Rectal smooth muscle tissue (tissue), 1 donor: ENCODE measurements around the gene DNAJC24.
"Not testable (repeated sequence)": the region's sequence is repeated elsewhere in the genome, so short reads cannot be mapped to it uniquely, and the experiment has no call there.

ENCODE experiments used
- H3K27ac ChIP-seq: one replicate; pipeline ENCODE4 v1.7.0; 2013; ENCODE audit warnings: low read depth, low read length, inconsistent platforms
- H3K27me3 ChIP-seq: one replicate; pipeline ENCODE4 v1.7.0; 2013; ENCODE audit warnings: low read length; ENCODE audit not compliant: control insufficient read depth, insufficient read depth
- H3K36me3 ChIP-seq: one replicate; pipeline ENCODE4 v1.7.0; 2013; ENCODE audit warnings: low read length; ENCODE audit not compliant: control insufficient read depth, insufficient read depth
- H3K4me1 ChIP-seq: one replicate; pipeline ENCODE4 v1.7.0; 2013; ENCODE audit warnings: low read length; ENCODE audit not compliant: control insufficient read depth, insufficient read depth
- H3K4me3 ChIP-seq: one replicate; pipeline ENCODE4 v1.7.0; 2013; ENCODE audit warnings: low read length
- H3K9ac ChIP-seq: one replicate; pipeline ENCODE4 v1.7.0; 2013; ENCODE audit warnings: low read length

The DNAJC24 gene, protein sequence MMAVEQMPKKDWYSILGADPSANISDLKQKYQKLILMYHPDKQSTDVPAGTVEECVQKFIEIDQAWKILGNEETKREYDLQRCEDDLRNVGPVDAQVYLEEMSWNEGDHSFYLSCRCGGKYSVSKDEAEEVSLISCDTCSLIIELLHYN

DNA sequence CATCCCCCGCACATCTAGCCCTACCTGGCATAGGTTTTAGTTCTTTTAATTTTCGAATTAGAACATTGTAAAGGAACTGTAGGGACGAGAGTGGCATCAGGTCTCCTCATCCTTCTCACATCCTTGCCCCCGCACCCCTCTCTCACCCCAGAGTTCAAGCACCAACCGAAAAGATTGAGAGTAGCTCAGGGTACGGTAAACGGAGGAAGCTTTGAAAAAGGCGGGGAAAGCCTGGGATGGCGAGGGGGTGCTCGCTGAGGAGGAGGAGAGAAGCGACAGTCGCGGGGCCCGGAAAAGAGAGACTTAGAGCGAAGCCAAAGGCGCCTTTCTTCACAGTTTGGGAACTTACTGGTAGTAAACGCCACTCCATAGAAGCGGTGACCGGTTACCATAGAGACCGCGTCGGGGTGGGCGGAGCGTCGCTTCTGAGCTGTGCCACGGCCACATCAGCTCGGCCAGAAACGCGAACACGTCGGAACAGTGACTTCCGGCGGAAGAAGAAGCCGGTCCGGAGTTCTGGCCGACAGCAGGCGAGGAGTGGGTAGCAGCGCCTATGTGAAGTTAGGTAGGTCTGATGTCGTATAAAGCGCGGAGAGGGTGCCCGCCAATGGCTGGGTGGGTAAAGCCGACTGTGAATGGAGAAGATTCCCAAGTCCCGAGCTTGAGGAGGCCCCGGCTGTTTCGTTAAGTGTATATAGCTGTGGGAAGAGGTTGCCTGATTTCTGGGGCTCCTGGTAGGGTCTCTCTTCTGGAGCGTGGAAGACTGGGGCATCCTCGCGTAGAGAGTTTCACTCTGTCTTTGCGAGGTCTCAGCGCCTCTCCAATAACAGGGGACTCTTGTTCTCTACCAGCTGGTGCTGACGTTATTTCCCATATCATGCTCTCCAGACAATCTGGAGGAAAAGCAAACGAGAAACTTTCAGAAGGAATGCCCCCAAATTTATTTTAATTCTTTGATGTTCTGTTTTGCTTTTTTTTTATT lies at the start of gene DNAJC24, which contains the start of gene DCDC1:
Gene DNAJC24 (plus strand): TSS at position 513 of the 982 bp plus-strand sequence. CDS start 889 bp downstream, outside the sequence.
Gene DCDC1 (minus strand): TSS at position 392 of the 982 bp plus-strand sequence. CDS start 41,459 bp downstream, outside the sequence.
- Histone ChIP-seq H3K4me3 (peak within 1 kb of the TSS; percentile 96), H3K9ac (peak within 1 kb of the TSS; percentile 76), H3K27me3 (no peaks in the 10 kb centered on the region), H3K27ac (peak within 1 kb of the TSS; percentile 49), H3K36me3 (no peaks in the 10 kb centered on the region), H3K4me1 (no peaks in the 10 kb centered on the region)

DNA sequence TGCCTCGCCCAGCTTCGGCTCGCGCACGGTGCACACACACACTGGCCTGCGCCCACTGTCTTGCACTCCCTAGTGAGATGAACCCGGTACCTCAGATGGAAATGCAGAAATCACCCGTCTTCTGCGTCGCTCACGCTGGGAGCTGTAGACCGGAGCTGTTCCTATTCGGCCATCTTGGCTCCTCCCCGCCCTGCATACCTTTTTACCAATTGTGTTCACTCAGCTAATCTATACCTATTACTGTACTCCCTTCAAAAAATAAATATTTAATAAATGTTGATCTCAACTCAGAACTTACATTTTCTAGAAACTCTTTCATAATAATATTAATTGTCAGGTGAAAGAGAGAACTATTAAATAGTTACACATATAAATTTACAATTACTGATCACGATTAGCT lies 48.2 kb upstream of the DNAJC24 start:
- not testable (repeated sequence) for H3K27me3 ChIP-seq, H3K36me3 ChIP-seq, H3K4me3 ChIP-seq, H3K4me1 ChIP-seq, H3K27ac ChIP-seq, H3K9ac ChIP-seq

DNA sequence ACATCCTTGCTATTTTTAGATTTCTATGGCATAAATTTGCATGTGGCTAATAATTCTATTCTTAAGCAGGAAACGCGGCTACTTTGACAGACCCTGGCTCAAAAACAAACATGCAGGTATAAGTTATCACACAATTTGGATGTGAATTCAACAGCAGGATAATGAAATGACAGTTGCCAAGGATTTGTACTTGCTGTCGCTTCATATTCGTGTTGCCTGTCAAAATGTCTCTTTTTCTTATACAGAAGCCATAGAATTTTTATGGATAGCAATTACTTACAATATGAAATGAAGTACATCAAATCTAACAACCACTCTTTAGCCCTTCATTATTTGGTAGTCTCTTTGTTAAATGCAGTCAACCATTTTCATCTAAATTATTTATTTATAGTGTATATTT lies 46.5 kb upstream of the DNAJC24 start:
- no peaks in the 10 kb centered on the region for H3K36me3 ChIP-seq
- no peak overlapping the region for H3K4me3 ChIP-seq
- no peak overlapping the region for H3K27ac ChIP-seq
- H3K4me1 ChIP-seq = no peaks in the 10 kb centered on the region
- no peak overlapping the region for H3K9ac ChIP-seq
- H3K27me3 ChIP-seq = no peaks in the 10 kb centered on the region

DNA sequence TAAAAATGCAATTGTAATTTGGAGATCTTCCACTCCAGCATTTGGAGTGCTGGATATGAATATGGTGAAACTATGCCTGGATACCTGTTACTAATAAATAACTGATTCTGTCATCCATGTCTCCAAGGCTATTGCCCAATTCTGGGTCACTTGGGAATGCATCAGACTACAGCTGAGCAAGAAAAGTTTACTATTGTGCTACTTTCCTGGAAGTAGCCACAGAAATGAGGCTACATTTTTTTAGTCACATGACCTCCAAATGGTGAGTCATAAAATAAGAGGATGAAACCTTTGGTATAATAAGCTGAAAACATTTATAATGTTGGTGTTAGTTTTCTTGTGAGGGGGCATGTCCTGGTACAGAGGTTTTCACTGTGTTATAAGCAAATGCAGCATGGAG lies 44.5 kb upstream of the DNAJC24 start:
- Histone ChIP-seq H3K36me3 (no peaks in the 10 kb centered on the region), H3K9ac (no peak overlapping the region), H3K27ac (no peak overlapping the region), H3K27me3 (no peaks in the 10 kb centered on the region), H3K4me1 (no peaks in the 10 kb centered on the region), H3K4me3 (no peak overlapping the region)

DNA sequence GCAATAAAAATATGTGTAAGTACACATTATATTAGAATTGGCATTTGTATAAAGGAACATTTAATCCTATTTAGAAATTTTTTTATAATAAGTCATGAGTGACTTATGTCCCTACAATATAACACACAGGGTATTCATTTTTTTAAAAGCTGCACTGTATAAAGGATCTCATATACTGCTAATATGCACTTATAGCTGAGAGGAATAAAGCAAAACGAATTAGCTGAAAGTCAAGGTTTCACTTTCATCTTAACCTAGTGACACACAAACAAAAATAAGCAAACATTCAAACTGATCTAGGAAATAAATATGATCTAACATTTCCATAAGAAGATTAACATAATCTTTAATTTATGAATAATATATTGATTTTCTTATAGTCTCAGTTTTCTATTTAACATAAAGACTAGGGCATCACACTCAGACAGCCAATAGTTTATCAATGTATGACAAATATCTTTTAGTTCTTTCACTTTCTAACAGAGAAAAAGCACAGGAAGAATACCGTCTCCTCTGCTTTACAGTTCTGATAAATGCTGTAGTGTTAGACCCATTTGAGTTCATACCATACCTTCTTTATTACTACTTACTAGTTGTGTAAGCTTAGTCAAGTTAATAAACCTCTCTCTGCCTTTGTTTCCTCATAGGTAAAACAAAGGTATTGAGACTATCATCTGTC lies 43.1 kb upstream of the DNAJC24 start:
- H3K9ac ChIP-seq = no peak overlapping the region
- H3K27ac ChIP-seq = no peak overlapping the region
- no peaks in the 10 kb centered on the region for H3K36me3 ChIP-seq
- no peak overlapping the region for H3K4me3 ChIP-seq
- no peaks in the 10 kb centered on the region for H3K4me1 ChIP-seq
- no peaks in the 10 kb centered on the region for H3K27me3 ChIP-seq

DNA sequence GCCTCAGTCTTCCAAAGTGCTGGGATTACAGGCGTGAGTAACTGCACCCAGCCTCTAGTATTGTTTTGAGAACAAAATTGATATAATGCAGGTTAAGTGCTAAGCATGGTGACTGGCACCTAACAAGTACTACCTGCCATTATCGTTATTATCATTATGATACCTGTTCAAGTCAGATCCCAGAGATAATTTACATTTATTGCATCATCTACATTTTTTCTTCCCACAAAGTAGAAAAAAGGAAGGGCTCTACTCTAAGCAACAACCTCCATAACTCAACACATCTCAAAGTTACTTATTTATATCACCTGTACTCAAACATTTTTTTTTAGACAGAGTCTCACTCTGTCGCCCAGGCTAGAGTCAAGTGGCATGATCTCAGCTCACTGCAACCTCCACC lies 42.2 kb upstream of the DNAJC24 start:
- Histone ChIP-seq H3K27ac (no peak overlapping the region), H3K4me3 (no peak overlapping the region), H3K4me1 (no peaks in the 10 kb centered on the region), H3K36me3 (no peaks in the 10 kb centered on the region), H3K9ac (no peak overlapping the region), H3K27me3 (no peaks in the 10 kb centered on the region)

DNA sequence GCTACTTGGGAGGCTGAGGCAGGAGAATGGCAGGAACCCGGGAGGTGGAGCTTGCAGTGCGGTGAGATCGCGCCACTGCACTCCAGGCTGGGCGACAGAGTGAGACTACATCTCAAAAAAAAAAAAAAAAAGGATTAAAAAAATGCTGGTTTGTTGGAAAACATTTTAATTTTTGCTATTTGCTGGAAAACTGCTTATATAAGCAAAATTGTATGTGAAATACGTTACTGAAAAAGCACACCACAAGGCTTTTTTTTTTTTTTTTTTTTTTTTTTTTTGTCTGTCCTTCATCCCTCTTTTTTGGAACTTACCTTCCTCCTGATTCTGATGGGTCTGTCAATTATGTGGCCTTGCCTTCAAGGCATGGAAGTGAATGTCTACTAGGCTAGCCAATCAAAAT lies 41.0 kb upstream of the DNAJC24 start:
- H3K27me3 ChIP-seq = no peaks in the 10 kb centered on the region
- no peak overlapping the region for H3K9ac ChIP-seq
- no peaks in the 10 kb centered on the region for H3K36me3 ChIP-seq
- H3K27ac ChIP-seq = no peak overlapping the region
- H3K4me3 ChIP-seq = no peak overlapping the region
- H3K4me1 ChIP-seq = no peaks in the 10 kb centered on the region

DNA sequence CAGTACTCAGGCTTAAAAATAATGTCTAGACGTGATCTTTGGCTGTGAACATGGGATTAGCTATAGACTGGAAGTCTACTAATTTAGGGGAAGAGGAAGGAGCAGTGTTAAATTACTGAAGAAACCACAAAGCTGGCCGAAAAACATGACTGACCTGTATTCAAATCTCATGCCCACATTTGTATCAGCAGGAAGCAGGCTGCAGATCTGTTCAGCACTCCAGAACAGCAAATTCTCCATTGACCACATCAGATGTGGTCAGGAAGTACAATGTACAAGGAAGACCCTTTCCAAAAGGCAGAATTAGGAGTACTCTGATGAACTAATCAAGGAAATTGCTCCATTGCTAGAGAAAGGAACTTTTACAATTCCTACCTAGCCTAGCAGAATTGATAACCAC lies 31.9 kb upstream of the DNAJC24 start:
- no peaks in the 10 kb centered on the region for H3K27me3 ChIP-seq
- H3K9ac ChIP-seq = no peak overlapping the region
- no peaks in the 10 kb centered on the region for H3K36me3 ChIP-seq
- H3K4me3 ChIP-seq = no peak overlapping the region
- no peaks in the 10 kb centered on the region for H3K4me1 ChIP-seq
- no peak overlapping the region for H3K27ac ChIP-seq

DNA sequence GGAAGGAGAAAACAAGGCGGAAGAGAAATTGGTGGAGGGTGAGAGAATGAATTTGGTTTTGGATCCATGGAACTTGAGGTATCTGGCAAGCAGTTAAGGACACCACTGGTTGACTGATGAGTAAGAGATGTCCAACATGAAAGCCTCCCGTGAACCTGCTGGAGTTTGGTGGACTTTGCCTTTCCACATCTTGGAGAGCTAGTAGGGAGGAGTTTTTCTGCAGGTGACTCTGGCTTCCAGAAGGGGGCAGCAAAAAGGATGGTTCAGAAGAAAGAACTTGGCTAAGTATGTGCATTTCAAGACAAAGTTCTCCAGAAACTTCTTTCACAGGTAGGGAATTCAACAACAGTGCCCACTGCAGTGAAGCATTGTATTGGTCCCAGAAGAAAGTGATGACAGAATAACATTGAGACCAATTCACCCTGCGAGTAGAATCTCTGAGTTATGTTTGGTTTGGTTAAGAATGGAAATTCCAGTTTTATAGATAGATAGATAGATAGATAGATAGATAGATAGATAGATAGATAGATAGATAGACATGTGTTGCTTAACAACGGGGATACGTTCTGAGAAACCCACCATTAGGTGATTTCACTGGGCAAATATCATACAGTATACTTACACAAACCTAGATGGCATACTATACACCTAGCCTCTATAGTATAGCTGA lies 28.6 kb upstream of the DNAJC24 start:
- H3K36me3 ChIP-seq = no peaks in the 10 kb centered on the region
- no peak overlapping the region for H3K9ac ChIP-seq
- H3K4me1 ChIP-seq = no peaks in the 10 kb centered on the region
- H3K27me3 ChIP-seq = no peaks in the 10 kb centered on the region
- no peak overlapping the region for H3K4me3 ChIP-seq
- no peak overlapping the region for H3K27ac ChIP-seq

DNA sequence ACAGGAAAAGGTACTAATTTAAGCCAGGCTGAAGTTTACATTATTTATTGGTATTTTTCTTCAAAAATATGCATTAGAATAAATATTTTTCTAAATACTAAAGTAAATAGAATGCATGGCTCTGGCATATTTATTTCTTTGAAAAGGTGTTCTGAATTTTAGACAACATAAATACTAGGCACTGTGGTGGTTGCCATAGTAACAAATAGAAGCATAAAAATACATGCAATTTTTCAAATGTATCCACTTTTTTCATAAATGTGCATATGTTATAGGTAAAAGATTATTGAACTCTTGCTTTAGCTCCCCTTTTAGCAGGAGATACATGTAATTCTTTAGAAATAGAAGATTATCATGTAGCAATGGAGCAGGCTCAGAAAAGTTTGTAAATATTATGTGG lies 18.5 kb upstream of the DNAJC24 start:
- peaks cover 2% of the 10 kb centered on the region for H3K27me3 ChIP-seq
- H3K27ac ChIP-seq = no peak overlapping the region
- H3K36me3 ChIP-seq = no peaks in the 10 kb centered on the region
- no peak overlapping the region for H3K4me3 ChIP-seq
- no peak overlapping the region for H3K9ac ChIP-seq
- no peaks in the 10 kb centered on the region for H3K4me1 ChIP-seq

DNA sequence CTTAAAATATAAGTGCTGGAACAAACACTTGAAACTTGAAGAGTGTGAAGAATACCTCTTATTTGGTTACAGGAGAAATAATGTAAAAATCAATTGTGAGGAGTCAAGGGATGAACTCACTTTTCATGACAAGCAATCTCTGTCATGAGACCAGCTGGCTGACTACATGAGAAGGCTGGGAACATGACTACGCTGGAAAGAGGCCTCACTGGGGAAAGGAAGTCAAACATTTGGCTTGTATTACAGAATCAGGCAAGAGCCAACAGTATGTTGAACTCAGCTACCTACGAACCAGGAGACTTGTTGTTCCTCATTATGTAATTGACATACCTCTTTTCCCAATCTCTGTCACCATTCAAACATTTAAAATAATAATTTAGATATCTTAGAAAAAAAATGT lies 14.5 kb upstream of the DNAJC24 start:
- Histone ChIP-seq H3K27ac (no peak overlapping the region), H3K9ac (no peak overlapping the region), H3K36me3 (no peaks in the 10 kb centered on the region), H3K4me1 (no peaks in the 10 kb centered on the region), H3K4me3 (no peak overlapping the region), H3K27me3 (no peaks in the 10 kb centered on the region)

DNA sequence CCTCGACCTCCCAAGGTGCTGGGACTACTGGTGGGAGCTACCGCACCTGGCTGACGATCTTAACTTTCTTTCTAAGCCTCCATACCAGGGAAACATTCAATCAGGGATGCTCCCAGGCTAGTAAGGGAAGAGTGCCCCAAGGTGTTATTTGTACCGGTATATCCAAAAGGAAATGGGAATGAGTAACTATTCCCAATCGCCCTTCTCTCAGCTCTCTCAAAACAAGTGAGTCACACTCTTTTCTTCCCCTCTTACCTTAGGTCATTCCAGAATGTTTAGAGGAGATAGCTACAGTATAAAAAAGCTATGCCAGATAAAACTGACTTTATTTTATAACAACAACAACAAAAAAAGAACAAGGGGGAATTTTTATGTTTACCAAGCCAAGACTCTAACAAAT lies 13.8 kb upstream of the DNAJC24 start:
- Histone ChIP-seq H3K9ac (no peak overlapping the region), H3K4me3 (no peak overlapping the region), H3K27me3 (no peaks in the 10 kb centered on the region), H3K4me1 (no peaks in the 10 kb centered on the region), H3K36me3 (no peaks in the 10 kb centered on the region), H3K27ac (no peak overlapping the region)
